Naive B cell (primary cell): ENCODE results near the gene RNF157. TPM values are rescaled to one million over a fixed set of nuclear protein-coding genes. Genes with fewer than 3 reads are reported as not detected.
"Not testable (repeated sequence)": the region's sequence is repeated elsewhere in the genome, so short reads cannot be mapped to it uniquely, and the experiment has no call there.

Source experiments
- ATAC-seq, 2 donors: fragments of 150-1000 bp; cut with Tn5 transposase; 2 replicates each; pipeline ENCODE4 v1.10.0; 2021; ENCODE audit warnings: low read depth in 2 of 2, mild to moderate bottlenecking in 2 of 2, moderate library complexity in 2 of 2
- DNase-seq: peaks from one replicate; pipeline ENCODE4 v3.0.0; 2022
- H3K27ac Mint-ChIP-seq, 6 donors: one replicate each; pipeline ENCODE4 v1.8.0; 2020 to 2022; ENCODE audit warnings: mild to moderate bottlenecking in 6 of 6, mixed read lengths in 6 of 6, moderate library complexity in 5 of 6, inconsistent platforms in 2 of 6
- H3K27me3 Mint-ChIP-seq, 3 donors: one replicate each; pipeline ENCODE4 v1.8.0; 2021 to 2022; ENCODE audit warnings: mixed read lengths in 3 of 3, mild to moderate bottlenecking in 1 of 3
- H3K36me3 Mint-ChIP-seq, 2 donors: one replicate each; pipeline ENCODE4 v1.8.0; 2020 to 2022; ENCODE audit warnings: mixed read lengths in 2 of 2, inconsistent platforms in 1 of 2, mild to moderate bottlenecking in 1 of 2
- H3K4me1 Mint-ChIP-seq, 3 donors: one replicate each; pipeline ENCODE4 v1.8.0; 2020 to 2022; ENCODE audit warnings: mixed read lengths in 3 of 3, inconsistent platforms in 1 of 3, mild to moderate bottlenecking in 1 of 3, moderate library complexity in 1 of 3
- H3K4me3 Mint-ChIP-seq, 8 donors: one replicate each; pipeline ENCODE4 v1.8.0; 2020 to 2022; ENCODE audit warnings: mild to moderate bottlenecking in 8 of 8, mixed read lengths in 8 of 8, moderate library complexity in 8 of 8, inconsistent platforms in 2 of 8
- H3K9me3 Mint-ChIP-seq, 7 donors: one replicate each; pipeline ENCODE4 v1.8.0; 2020 to 2022; ENCODE audit warnings: mixed read lengths in 7 of 7, mild to moderate bottlenecking in 5 of 7, inconsistent platforms in 2 of 7, moderate library complexity in 1 of 7
- polyA plus RNA-seq, 6 donors: library from polyadenylated mRNA; unstranded; fragments of 300-500 nt; fragmentation: Illumina TruSeq; gene quantifications; one replicate each; pipeline ENCODE4 v1.2.3, GENCODE V29; 2021; ENCODE audit warnings: low read depth in 6 of 6

Gene RNF157
- polyA plus RNA-seq, 6 donors from 2014 or later, result 0.09 to 0.71 (median 0.22) TPM; not detected in 1

- ATAC-seq (no peak), DNase-seq (no peak)
- Mint-ChIP-seq H3K4me3 (no peak overlapping the region), H3K9me3 (no peaks in the 10 kb centered on the region), H3K36me3 (no peaks in the 10 kb centered on the region), H3K27me3 (no peaks in the 10 kb centered on the region), H3K27ac (peak overlapping the region in 1 of 6 donors; percentile 46), H3K4me1 (peaks cover 13 to 18% (median 13%) of the 10 kb centered on the region in 3 donors)
Measured at GRCh38 chr17:76196675-76197074, 43.6 kb downstream of the RNF157 start.

GRCh38 chr17:76195281-76196096 is 44.8 kb downstream of the RNF157 start:
- ATAC-seq (no peak), DNase-seq (no peak)
- Mint-ChIP-seq H3K27me3 (no peaks in the 10 kb centered on the region), H3K4me1 (peaks cover 13 to 25% (median 21%) of the 10 kb centered on the region in 3 donors), H3K36me3 (no peaks in the 10 kb centered on the region), H3K9me3 (no peaks in the 10 kb centered on the region), H3K4me3 (no peak overlapping the region), H3K27ac (no peak overlapping the region)

GRCh38 chr17:76193591-76193990 is 46.7 kb downstream of the RNF157 start:
- no peaks in the 10 kb centered on the region for H3K9me3 Mint-ChIP-seq
- DNase-seq, result no peak
- H3K27me3 Mint-ChIP-seq, result no peaks in the 10 kb centered on the region
- no peak for ATAC-seq
- no peak overlapping the region for H3K4me3 Mint-ChIP-seq
- no peaks in the 10 kb centered on the region for H3K36me3 Mint-ChIP-seq
- H3K4me1 Mint-ChIP-seq, result peaks cover 8 to 23% (median 22%) of the 10 kb centered on the region in 3 donors
- H3K27ac Mint-ChIP-seq, result no peak overlapping the region

- Mint-ChIP-seq H3K4me1 (peaks cover 14 to 33% (median 22%) of the 10 kb centered on the region in 3 donors), H3K4me3 (peak overlapping the region in 2 of 8 donors; percentile 12 to 25), H3K27me3 (no peaks in the 10 kb centered on the region), H3K36me3 (no peaks in the 10 kb centered on the region), H3K9me3 (no peaks in the 10 kb centered on the region), H3K27ac (peak overlapping the region in 3 of 6 donors; percentile 5 to 82 (median 13))
- ATAC-seq (peak; percentile 89 to 92), DNase-seq (peak; percentile 29)
Measured at GRCh38 chr17:76191896-76192295, 48.4 kb downstream of the RNF157 start.

- no peak overlapping the region for H3K4me3 Mint-ChIP-seq
- no peaks in the 10 kb centered on the region for H3K36me3 Mint-ChIP-seq
- peaks cover 14 to 29% (median 22%) of the 10 kb centered on the region in 3 donors for H3K4me1 Mint-ChIP-seq
- H3K27ac Mint-ChIP-seq, result no peak overlapping the region
- DNase-seq, result no peak
- no peaks in the 10 kb centered on the region for H3K9me3 Mint-ChIP-seq
- ATAC-seq, result no peak
- H3K27me3 Mint-ChIP-seq, result no peaks in the 10 kb centered on the region
Measured at GRCh38 chr17:76189741-76190140, 50.6 kb downstream of the RNF157 start.

- Mint-ChIP-seq H3K9me3 (no peaks in the 10 kb centered on the region), H3K4me3 (no peak overlapping the region), H3K36me3 (no peaks in the 10 kb centered on the region), H3K27me3 (no peaks in the 10 kb centered on the region), H3K27ac (peak overlapping the region in 1 of 6 donors; percentile 63), H3K4me1 (peaks cover 14 to 29% (median 22%) of the 10 kb centered on the region in 3 donors)
- ATAC-seq (no peak), DNase-seq (no peak)
Measured at GRCh38 chr17:76189247-76189646, 51.0 kb downstream of the RNF157 start.

GRCh38 chr17:76188213-76189016 is 51.9 kb downstream of the RNF157 start:
- Mint-ChIP-seq H3K4me3 (no peak overlapping the region), H3K27ac (no peak overlapping the region)

GRCh38 chr17:76186774-76187173 is 53.5 kb downstream of the RNF157 start:
- H3K9me3 Mint-ChIP-seq, H3K27me3 Mint-ChIP-seq, H3K36me3 Mint-ChIP-seq, H3K27ac Mint-ChIP-seq, DNase-seq, ATAC-seq, H3K4me3 Mint-ChIP-seq: not testable (repeated sequence)
- peaks cover 10 to 26% (median 15%) of the 10 kb centered on the region in 3 donors for H3K4me1 Mint-ChIP-seq

More at GRCh38 chr17:76188213-76189016, 51.9 kb downstream of the RNF157 start:
- H3K36me3 Mint-ChIP-seq, result no peaks in the 10 kb centered on the region
- no peak for ATAC-seq
- peaks cover 14 to 29% (median 22%) of the 10 kb centered on the region in 3 donors for H3K4me1 Mint-ChIP-seq
- DNase-seq, result no peak
- no peaks in the 10 kb centered on the region for H3K9me3 Mint-ChIP-seq
- H3K27me3 Mint-ChIP-seq, result no peaks in the 10 kb centered on the region

- H3K27ac Mint-ChIP-seq, result no peak overlapping the region
- peaks cover 9 to 17% (median 13%) of the 10 kb centered on the region in 3 donors for H3K4me1 Mint-ChIP-seq
- H3K27me3 Mint-ChIP-seq, result no peaks in the 10 kb centered on the region
- DNase-seq, result no peak
- H3K4me3 Mint-ChIP-seq, result no peak overlapping the region
- no peak for ATAC-seq
- H3K36me3 Mint-ChIP-seq, result no peaks in the 10 kb centered on the region
- H3K9me3 Mint-ChIP-seq, result no peaks in the 10 kb centered on the region
Measured at GRCh38 chr17:76184290-76184689, 56.0 kb downstream of the RNF157 start.

GRCh38 chr17:76182016-76182764 is 58.1 kb downstream of the RNF157 start:
- peak overlapping the region; percentile 31 to 90 (median 70) for H3K27ac Mint-ChIP-seq
- H3K4me1 Mint-ChIP-seq, result peaks cover 3 to 13% (median 5%) of the 10 kb centered on the region in 3 donors
- ATAC-seq (peak; percentile 97 to 98), DNase-seq (peak; percentile 86)
- no peaks in the 10 kb centered on the region for H3K36me3 Mint-ChIP-seq
- no peaks in the 10 kb centered on the region for H3K27me3 Mint-ChIP-seq
- no peaks in the 10 kb centered on the region for H3K9me3 Mint-ChIP-seq
- peak overlapping the region in 2 of 8 donors; percentile 2 to 8 for H3K4me3 Mint-ChIP-seq

GRCh38 chr17:76179496-76180467 is 60.5 kb downstream of the RNF157 start:
- Mint-ChIP-seq H3K36me3 (no peaks in the 10 kb centered on the region), H3K4me1 (peaks cover 3 to 13% (median 5%) of the 10 kb centered on the region in 3 donors), H3K4me3 (no peak overlapping the region), H3K27ac (peak overlapping the region in 1 of 6 donors; percentile 12), H3K9me3 (no peaks in the 10 kb centered on the region), H3K27me3 (no peaks in the 10 kb centered on the region)
- no peak for ATAC-seq
- DNase-seq, result no peak

GRCh38 chr17:76178124-76178523 is 62.2 kb downstream of the RNF157 start:
- no peak overlapping the region for H3K27ac Mint-ChIP-seq
- H3K4me1 Mint-ChIP-seq, result peaks cover 3 to 13% (median 5%) of the 10 kb centered on the region in 3 donors
- H3K9me3 Mint-ChIP-seq, result no peaks in the 10 kb centered on the region
- ATAC-seq (no peak), DNase-seq (no peak)
- no peaks in the 10 kb centered on the region for H3K36me3 Mint-ChIP-seq
- H3K27me3 Mint-ChIP-seq, result no peaks in the 10 kb centered on the region
- H3K4me3 Mint-ChIP-seq, result no peak overlapping the region
